GM21723 (cell line): ENCODE measurements around the gene GFPT2.

Experiments
- ATAC-seq: cut with Tn5 transposase; IDR thresholded peaks from one replicate; pipeline ENCODE4 v1.9.1; 2021; ENCODE audit warnings: mild to moderate bottlenecking, moderate library complexity; ENCODE audit not compliant: unreplicated experiment

Gene GFPT2

DNA sequence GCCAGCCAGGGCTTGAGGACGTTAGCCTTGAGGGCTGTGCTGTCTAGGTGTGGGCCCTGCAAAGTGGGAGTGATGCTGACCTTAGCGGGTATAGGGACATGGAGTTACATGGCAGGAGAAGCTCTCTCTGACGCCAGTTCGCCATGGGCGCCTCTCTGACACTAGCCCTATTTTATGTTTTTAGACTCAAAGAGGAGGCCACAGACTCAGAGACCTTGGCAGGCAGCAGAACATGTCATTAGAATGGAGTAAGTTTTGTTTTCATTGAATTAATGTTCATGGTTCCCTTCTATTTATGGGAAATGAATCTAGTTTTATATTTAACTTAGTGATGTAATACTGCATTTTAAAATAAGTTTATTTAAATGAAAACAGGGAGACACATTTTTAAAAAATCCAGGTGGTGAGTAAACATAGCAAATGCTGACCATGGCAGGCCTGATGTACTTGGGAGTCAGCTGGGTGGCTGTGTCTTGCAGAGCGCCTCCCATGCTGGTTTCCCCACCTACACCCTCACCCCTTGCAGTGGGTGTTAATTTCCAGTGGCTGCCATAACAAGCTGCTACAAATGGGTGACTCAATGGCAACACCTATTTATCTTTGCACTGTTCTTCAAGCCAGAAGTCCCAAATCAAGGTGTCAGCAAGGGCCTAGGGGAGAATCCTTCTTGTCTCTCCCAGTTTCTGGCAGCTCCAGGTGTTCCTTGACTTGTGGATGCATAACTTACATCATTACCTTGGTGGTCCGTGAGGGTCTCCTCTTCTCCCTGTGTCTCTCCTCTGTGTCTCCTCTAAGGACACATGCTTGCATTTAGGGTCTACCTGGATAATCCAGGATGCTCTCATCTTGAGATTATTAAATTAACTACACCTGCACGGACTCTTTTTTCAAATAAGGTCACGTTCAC lies 25.6 kb upstream of the GFPT2 start:
- ATAC-seq, result no peak

DNA sequence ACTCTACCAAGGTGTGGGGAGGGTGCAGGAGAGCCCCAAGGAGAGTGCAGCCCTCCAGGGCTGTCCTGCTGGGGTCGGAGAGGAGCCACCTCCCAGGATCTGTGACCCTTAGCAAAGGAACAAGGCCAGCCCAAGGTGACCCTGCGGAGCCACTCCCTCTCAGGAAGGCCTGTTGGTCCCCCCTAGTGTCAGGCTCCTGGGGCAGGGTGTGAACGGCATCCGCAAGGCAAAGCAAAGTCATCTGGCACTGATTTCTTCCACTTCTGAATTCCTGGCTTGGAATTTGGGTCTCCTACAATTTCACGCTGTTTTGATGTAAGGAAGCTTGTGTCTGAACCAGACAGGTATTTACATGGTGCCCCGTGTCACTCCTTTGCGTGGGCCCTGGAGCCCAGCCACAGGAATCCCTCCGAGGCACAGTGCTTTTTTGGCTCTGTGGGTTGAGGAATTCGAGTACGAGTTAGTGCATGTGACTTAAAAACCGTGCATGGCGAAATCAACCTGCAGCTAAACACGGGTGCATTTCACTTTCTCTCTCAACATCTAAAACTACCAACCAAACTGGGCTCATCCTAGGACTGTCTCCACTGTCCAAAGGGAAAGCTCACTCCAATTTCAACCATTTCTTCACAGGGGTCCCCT lies 24.5 kb upstream of the GFPT2 start:
- ATAC-seq, result no peak

DNA sequence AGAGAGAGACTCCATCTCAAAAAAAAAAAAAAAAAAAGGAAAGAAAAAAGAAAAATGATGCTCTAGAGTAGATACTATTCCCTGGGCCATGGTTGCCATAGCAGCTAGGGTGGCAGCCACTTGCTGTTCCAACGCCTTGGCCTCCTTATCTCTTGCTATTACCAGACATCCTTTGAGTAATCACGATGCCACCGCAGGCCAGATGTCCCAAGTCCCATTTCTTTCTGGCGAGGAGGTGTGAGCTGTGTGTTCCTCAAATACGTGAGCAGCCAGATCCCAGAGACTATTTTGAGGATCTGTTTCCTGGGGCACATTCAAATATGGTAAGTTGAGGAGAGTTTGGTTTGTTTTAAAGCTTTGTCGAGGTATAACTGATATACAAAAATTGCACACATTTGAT lies 23.4 kb upstream of the GFPT2 start:
- no peak for ATAC-seq

DNA sequence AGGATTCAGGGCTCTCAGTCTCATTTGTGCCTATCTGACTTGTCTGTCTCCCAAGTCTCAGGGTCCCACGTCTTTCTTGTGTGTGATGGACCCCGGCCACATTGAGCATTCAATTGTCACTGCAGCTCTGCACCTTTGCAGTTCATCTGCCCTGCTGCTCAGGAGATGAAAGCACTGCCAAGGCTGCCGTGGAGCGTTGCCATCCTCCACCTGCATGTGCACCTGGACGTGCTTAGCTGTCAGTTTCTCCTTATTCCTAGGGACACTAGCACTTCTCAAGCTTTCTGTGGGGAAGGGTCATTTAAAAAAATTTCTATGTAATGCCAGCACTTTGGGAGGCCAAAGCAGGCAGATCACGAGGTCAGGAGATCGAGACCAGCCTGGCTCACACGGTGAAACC lies 22.8 kb upstream of the GFPT2 start:
- ATAC-seq, result no peak

DNA sequence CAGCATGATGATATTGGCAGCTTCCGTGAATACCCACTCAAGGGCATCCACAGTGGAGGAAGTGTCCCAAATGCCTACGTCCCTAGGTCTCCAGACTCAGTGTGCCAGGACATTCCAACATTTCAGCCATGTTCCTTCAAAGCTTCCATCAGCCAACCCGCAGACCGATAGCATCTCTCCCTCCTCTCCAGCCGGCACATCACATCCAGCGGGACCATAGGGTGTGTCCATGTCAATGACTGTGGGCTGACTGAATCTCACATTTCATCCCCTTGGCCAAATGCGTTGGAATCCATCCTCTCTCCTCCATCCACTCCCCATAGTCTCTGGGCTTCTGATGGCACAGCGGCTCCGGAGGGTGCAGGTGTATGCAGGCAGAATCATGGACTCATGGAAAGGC lies 22.2 kb upstream of the GFPT2 start:
- no peak for ATAC-seq

DNA sequence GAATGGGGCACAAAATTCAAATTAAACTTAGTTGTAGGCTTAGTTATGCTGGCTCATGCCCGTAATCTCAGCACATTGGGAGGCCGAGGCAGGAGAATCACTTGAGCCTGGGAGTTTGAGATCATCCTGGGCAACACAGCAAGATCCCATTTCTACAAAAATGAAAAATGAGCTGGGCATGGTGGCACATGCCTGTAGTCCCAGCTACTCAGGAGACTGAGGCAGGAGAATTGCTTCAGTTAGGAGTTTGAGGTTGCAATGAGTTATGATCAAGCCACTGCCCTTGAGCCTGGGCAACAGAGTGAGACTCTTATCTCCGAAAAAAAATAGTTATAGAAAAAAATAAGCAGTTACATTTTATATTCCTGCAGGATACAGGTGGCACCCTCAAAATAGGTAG lies 20.7 kb upstream of the GFPT2 start:
- ATAC-seq, result no peak

GRCh38 chr5:180373454-180373853 lies 20.3 kb upstream of the GFPT2 start:
- no peak for ATAC-seq

GRCh38 chr5:180371949-180372348 lies 18.8 kb upstream of the GFPT2 start:
- no peak for ATAC-seq

GRCh38 chr5:180370861-180371641 lies 17.9 kb upstream of the GFPT2 start:
- no peak for ATAC-seq

DNA sequence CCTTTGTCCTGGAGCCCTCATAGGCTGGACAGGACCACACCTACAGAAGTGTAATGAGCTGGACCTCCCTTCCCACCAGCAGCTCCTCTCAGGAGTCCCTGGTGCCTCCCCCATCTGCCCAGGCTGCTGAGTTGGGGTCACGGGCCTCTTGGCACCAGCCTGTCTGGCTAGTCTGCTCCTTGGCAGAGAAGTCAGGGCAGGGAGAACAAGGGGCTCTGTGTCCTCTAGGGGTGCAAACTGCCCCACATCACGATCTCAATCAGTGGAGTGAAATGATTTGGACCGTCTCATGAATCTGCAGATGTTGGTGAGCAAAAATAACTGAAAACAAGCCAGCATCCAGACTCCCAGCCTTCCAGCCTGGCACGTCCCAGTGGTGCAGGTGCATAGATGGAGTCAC lies 14.9 kb upstream of the GFPT2 start:
- no peak for ATAC-seq

- no peak for ATAC-seq
These were observed 14.2 kb upstream of the GFPT2 start for GRCh38 chr5:180367300-180367699.

DNA sequence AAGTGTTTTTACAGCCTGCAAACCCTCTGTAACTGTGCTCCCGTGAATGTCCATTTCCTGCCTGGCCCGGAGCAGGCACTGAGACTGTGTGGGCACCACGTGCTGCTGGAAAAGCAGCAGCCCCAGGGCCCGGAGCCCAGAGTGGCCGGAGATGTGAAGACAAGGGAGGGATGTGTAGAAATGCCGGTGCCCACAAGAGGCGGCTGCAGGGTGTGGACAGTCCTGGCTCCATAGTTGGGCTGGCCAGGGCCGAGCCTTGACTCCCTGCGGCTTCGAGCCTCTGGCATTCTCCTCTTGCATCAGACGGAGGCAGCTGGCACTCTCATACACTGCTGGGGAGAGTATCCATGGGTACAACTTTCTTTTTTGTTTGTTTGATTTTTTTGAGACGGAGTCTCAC lies 13.2 kb upstream of the GFPT2 start:
- no peak for ATAC-seq

GRCh38 chr5:180365829-180366228 lies 12.7 kb upstream of the GFPT2 start:
- ATAC-seq, result no peak

DNA sequence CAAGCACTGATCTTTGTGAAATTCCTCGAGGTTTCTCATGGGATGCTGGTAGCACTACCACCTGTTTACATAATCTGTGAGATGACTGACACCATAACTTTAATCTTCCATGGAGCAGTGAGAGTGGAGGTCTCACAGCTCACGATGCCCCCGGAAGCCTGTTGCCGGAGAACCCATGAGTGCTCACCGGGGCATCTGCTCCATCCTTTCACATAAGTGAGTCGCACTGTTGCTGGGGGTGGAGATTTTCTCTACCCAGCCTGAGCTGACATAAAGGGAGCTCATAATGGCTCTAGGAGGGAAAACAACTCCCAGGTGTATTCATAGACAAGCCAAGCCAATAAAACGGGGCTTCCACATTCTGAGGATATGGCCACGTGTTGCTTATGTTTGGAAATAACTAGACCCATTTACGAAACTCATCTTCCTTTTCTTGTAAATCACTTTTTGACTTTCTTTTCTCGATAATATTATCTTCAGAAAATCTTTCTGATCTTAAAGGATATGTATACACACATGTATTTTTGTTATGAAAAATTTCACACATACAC lies 11.2 kb upstream of the GFPT2 start:
- no peak for ATAC-seq

GRCh38 chr5:180360078-180360957 lies 7.2 kb upstream of the GFPT2 start:
- no peak for ATAC-seq

DNA sequence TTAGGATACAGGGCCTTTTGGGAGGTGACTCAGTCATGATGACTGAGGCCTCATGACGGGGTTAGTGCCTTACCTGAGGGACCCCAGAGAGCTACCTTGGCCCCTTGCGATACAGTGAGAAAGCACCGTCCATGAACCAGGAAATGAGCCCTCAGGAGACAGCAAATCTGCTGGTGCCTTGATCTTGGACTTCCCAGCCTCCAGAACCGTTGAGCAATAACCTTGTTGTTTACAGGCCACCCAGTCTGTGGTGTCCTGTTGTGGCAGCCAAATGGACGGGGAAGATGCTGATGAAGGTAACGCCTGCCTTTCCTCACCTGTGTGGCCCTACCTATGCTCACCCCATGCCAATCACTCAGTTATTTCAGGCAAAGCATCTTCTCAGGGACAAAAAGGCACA lies 5.6 kb upstream of the GFPT2 start:
- no peak for ATAC-seq

DNA sequence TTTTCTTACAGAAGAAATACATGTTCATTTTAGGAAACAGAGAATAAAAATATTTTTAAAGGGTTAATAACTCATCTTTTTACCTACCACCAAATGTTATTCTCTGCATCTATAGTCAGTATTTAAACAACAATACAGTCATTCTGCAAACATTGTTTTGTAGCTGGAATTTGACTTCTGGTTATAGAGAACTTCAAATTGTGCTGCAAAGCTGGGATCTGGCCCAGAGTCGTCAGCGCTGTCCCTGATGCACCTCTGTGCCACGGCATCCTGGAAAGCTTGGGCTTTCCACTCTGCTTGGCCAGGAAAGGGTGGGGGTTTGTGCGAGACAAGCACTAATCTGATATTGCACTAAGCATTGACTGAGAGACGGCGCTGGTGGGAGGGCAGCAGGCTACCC lies 5.0 kb upstream of the GFPT2 start:
- ATAC-seq, result no peak

- ATAC-seq, result no peak
These were observed 1.8 kb upstream of the GFPT2 start for GRCh38 chr5:180354966-180355365.

GRCh38 chr5:180353980-180354452 lies 880 bp upstream of the GFPT2 start:
- ATAC-seq, result no peak
